ENCODE data around the gene RALGAPA1. TPM values are rescaled to one million over a fixed set of nuclear protein-coding genes. Genes with fewer than 3 reads are reported as not detected.

RALGAPA1 gene
- total RNA-seq, 1 donor from 2014 or later, result 45.7 TPM

GRCh38 chr14:35750202-35750904, 58.7 kb downstream of the RALGAPA1 start:
- Mint-ChIP-seq H3K36me3 (peaks cover 28% of the 10 kb centered on the region), H3K9me3 (no peaks in the 10 kb centered on the region), H3K4me1 (ENCODE audit: unreplicated experiment) (no peaks in the 10 kb centered on the region)

GRCh38 chr14:35747379-35747778, 61.7 kb downstream of the RALGAPA1 start:
- no peaks in the 10 kb centered on the region for H3K9me3 Mint-ChIP-seq
- no peaks in the 10 kb centered on the region for H3K27me3 Mint-ChIP-seq
- no peak overlapping the region for H3K4me3 Mint-ChIP-seq
- no peak overlapping the region for H3K27ac Mint-ChIP-seq
- no peak for DNase-seq (ENCODE audit: extremely low spot score, unreplicated experiment)
- H3K4me1 Mint-ChIP-seq (ENCODE audit: unreplicated experiment), result no peaks in the 10 kb centered on the region
- peaks cover 10% of the 10 kb centered on the region for H3K36me3 Mint-ChIP-seq
- no peak for TF ChIP-seq CTCF (conservative IDR thresholded peaks at IDR 0.05)

More at GRCh38 chr14:35750202-35750904, 58.7 kb downstream of the RALGAPA1 start:
- Mint-ChIP-seq H3K27me3 (no peaks in the 10 kb centered on the region), H3K27ac (no peak overlapping the region), H3K4me3 (no peak overlapping the region)
- no peak for TF ChIP-seq CTCF (conservative IDR thresholded peaks at IDR 0.05)
- no peak for DNase-seq (ENCODE audit: extremely low spot score, unreplicated experiment)

- Mint-ChIP-seq H3K36me3 (peaks cover 11% of the 10 kb centered on the region), H3K27ac (no peak overlapping the region), H3K4me1 (ENCODE audit: unreplicated experiment) (no peaks in the 10 kb centered on the region), H3K4me3 (no peak overlapping the region), H3K27me3 (no peaks in the 10 kb centered on the region), H3K9me3 (no peaks in the 10 kb centered on the region)
- TF ChIP-seq CTCF (conservative IDR thresholded peaks at IDR 0.05), result no peak
- DNase-seq (ENCODE audit: extremely low spot score, unreplicated experiment), result no peak
These were observed 66.7 kb downstream of the RALGAPA1 start for GRCh38 chr14:35742442-35742841.

GRCh38 chr14:35742032-35742371, 67.1 kb downstream of the RALGAPA1 start:
- DNase-seq (ENCODE audit: extremely low spot score, unreplicated experiment), result no peak
- Mint-ChIP-seq H3K4me1 (ENCODE audit: unreplicated experiment) (no peaks in the 10 kb centered on the region), H3K27me3 (no peaks in the 10 kb centered on the region), H3K9me3 (no peaks in the 10 kb centered on the region), H3K27ac (no peak overlapping the region), H3K4me3 (no peak overlapping the region), H3K36me3 (peaks cover 11% of the 10 kb centered on the region)
- TF ChIP-seq CTCF (conservative IDR thresholded peaks at IDR 0.05), result no peak

GRCh38 chr14:35741345-35742031, 67.6 kb downstream of the RALGAPA1 start:
- no peaks in the 10 kb centered on the region for H3K27me3 Mint-ChIP-seq
- H3K4me1 Mint-ChIP-seq (ENCODE audit: unreplicated experiment), result no peaks in the 10 kb centered on the region
- H3K27ac Mint-ChIP-seq, result no peak overlapping the region
- no peak for DNase-seq (ENCODE audit: extremely low spot score, unreplicated experiment)
- H3K4me3 Mint-ChIP-seq, result no peak overlapping the region
- no peak for TF ChIP-seq CTCF (conservative IDR thresholded peaks at IDR 0.05)
- H3K36me3 Mint-ChIP-seq, result peaks cover 12% of the 10 kb centered on the region
- H3K9me3 Mint-ChIP-seq, result no peaks in the 10 kb centered on the region
